HepG2 (cell line): Measurements from ENCODE around the gene TWF1. TPM values are rescaled to one million over a fixed set of nuclear protein-coding genes. Genes with fewer than 3 reads are reported as not detected.

Source experiments
- ATAC-seq: fragments of 200-7000 bp; cut with Tn5 transposase; 3 replicates; pipeline ENCODE4 v1.9.1; 2020; ENCODE audit warnings: mild to moderate bottlenecking, moderate library complexity
- BruUV-seq: library from RNA; stranded (reverse); fragments of 400-500 nt; replicated peaks from 2 replicates; lab custom pipeline; 2021; lab: Mats Ljungman, UMichigan
- CTCF ChIA-PET: fragments of 300-600 bp; formaldehyde crosslinking; extraction: SDS; loops from one replicate; lab custom pipeline; 2021; ENCODE audit warnings: low total read pairs, inconsistent platforms, low intra/inter-chr PET ratio; lab: Yijun Ruan, JAX
- POLR2A ChIA-PET: fragments of 350-600 bp; sonication (Branson Sonifier 250); formaldehyde crosslinking; loops from one replicate; lab custom pipeline; 2020; ENCODE audit warnings: antibody characterized with exemption, inconsistent platforms; lab: Yijun Ruan, JAX
- DNase-seq: peaks from one replicate; pipeline ENCODE4 v3.0.0-alpha.2; 2015; ENCODE audit warnings: low spot score
- FAIRE-seq: peaks from 3 replicates; lab custom pipeline; 2011; peaks lifted over from hg19 to GRCh38; lab: Jason Lieb, UNC
- H2AFZ ChIP-seq: one replicate; pipeline ENCODE4 v1.6.1; 2011; ENCODE audit warnings: low read length, inconsistent platforms
- H3K27ac ChIP-seq: fragments of 300-600 bp; 3 replicates; pipeline ENCODE4 v1.8.0; 2011; ENCODE audit warnings: mixed run types, mild to moderate bottlenecking, mixed read lengths, low read length, inconsistent platforms; ENCODE audit not compliant: insufficient read depth; ENCODE audit errors: extremely low read length
- H3K27me3 ChIP-seq, 2 experiments: fragments of 200-600 bp in 1 of 2; 2 replicates in 1 of 2; 3 replicates in 1 of 2; pipeline versions ENCODE4 v1.6.0 to v1.8.0; 2011; ENCODE audit warnings: low read length in 2 of 2, mild to moderate bottlenecking in 2 of 2, moderate library complexity in 2 of 2, inconsistent platforms in 1 of 2; ENCODE audit not compliant: insufficient read depth in 2 of 2, control insufficient read depth in 1 of 2
- H3K36me3 ChIP-seq, 2 experiments: fragments of 200-600 bp in 1 of 2; replicated peaks in 1 of 2; 2 replicates in 1 of 2; 3 replicates in 1 of 2; pipeline versions ENCODE4 v1.5.1 to v1.8.0; 2011; ENCODE audit warnings: low read length in 2 of 2, inconsistent platforms in 1 of 2; ENCODE audit not compliant: insufficient read depth in 2 of 2, control insufficient read depth in 1 of 2
- H3K4me1 ChIP-seq: 2 replicates; pipeline ENCODE4 v1.5.1; 2012; ENCODE audit warnings: low read length, inconsistent platforms; ENCODE audit not compliant: insufficient read depth
- H3K4me2 ChIP-seq: 2 replicates; pipeline ENCODE4 v1.6.0; 2011; ENCODE audit warnings: low read depth, low read length, inconsistent platforms
- H3K4me3 ChIP-seq, 3 experiments: fragments of 200-600 bp in 1 of 3; sonication (generic), shearing (Covaris generic) in 1 of 3; replicated peaks in 1 of 3; 2 replicates each; pipeline ENCODE4 v1.5.1; 2011 to 2016; ENCODE audit warnings: low read length in 3 of 3, inconsistent platforms in 2 of 3, low read depth in 2 of 3, mild to moderate bottlenecking in 2 of 3, control low read depth in 1 of 3, mixed read lengths in 1 of 3; ENCODE audit not compliant: insufficient read depth in 1 of 3
- H3K79me2 ChIP-seq: one replicate; pipeline ENCODE4 v1.6.1; 2011; ENCODE audit warnings: low read length, inconsistent platforms; ENCODE audit not compliant: insufficient read depth
- H3K9ac ChIP-seq: 2 replicates; pipeline ENCODE4 v1.6.0; 2011; ENCODE audit warnings: mild to moderate bottlenecking, low read depth, low read length, inconsistent platforms; ENCODE audit not compliant: insufficient read depth
- H3K9me3 ChIP-seq: 2 replicates; pipeline ENCODE4 v1.5.1; 2012; ENCODE audit warnings: mild to moderate bottlenecking, low read length
- H4K20me1 ChIP-seq: 2 replicates; pipeline ENCODE4 v1.6.0; 2011; ENCODE audit warnings: inconsistent platforms, mild to moderate bottlenecking, low read length, moderate library complexity; ENCODE audit not compliant: insufficient read depth
- ATF7 ChIP-seq, 2 experiments: fragments of 450-650 bp in 1 of 2; sonication (generic) in 1 of 2; formaldehyde crosslinking in 1 of 2; IDR thresholded peaks; 2 replicates each; pipeline versions ENCODE4 v1.4.0 to v1.6.1; 2016 to 2020; ENCODE audit warnings: antibody characterized with exemption in 1 of 2, mild to moderate bottlenecking in 1 of 2, missing genetic modification reagents in 1 of 2
- BCL3 ChIP-seq: sonication (generic); formaldehyde crosslinking; IDR thresholded peaks from 2 replicates; pipeline ENCODE4 v1.5.1; 2020; ENCODE audit warnings: mild to moderate bottlenecking, missing genetic modification reagents, moderate library complexity
- HOXA3 ChIP-seq: sonication (generic); formaldehyde crosslinking; IDR thresholded peaks from 2 replicates; pipeline ENCODE4 v1.5.0; 2020; ENCODE audit warnings: missing genetic modification reagents
- NCOR1 ChIP-seq: fragments of 200-600 bp; sonication (generic); IDR thresholded peaks from 2 replicates; pipeline ENCODE4 v1.7.0; 2017; ENCODE audit warnings: antibody characterized with exemption, low read length, borderline replicate concordance
- ONECUT2 ChIP-seq: sonication (generic); formaldehyde crosslinking; IDR thresholded peaks from 2 replicates; pipeline ENCODE4 v1.4.0; 2020; ENCODE audit warnings: missing genetic modification reagents
- PITX1 ChIP-seq: sonication (generic); formaldehyde crosslinking; IDR thresholded peaks from 2 replicates; pipeline ENCODE4 v1.5.1; 2020; ENCODE audit warnings: mild to moderate bottlenecking, missing genetic modification reagents
- SAP130 ChIP-seq: IDR thresholded peaks from 2 replicates; pipeline ENCODE4 v1.6.1; 2016; ENCODE audit warnings: low read depth
- SRSF9 ChIP-seq: fragments of 200-400 bp; formaldehyde crosslinking; IDR thresholded peaks from 2 replicates; pipeline ENCODE4 v1.6.1; 2018; ENCODE audit warnings: borderline replicate concordance, mild to moderate bottlenecking, low read depth, low read length; ENCODE audit not compliant: insufficient read depth, poor library complexity, severe bottlenecking
- ZBTB26 ChIP-seq: IDR thresholded peaks from 2 replicates; pipeline ENCODE4 v1.6.1; 2016; ENCODE audit warnings: missing compliant biosample characterization, missing genetic modification reagents, borderline replicate concordance
- ZFP91 ChIP-seq: sonication (generic); formaldehyde crosslinking; IDR thresholded peaks from 2 replicates; pipeline ENCODE4 v1.9.0; 2022; ENCODE audit warnings: missing genetic modification reagents, mild to moderate bottlenecking, borderline replicate concordance
- ZMYM4 ChIP-seq: sonication (generic); formaldehyde crosslinking; IDR thresholded peaks from 2 replicates; pipeline ENCODE4 v1.8.1; 2023; ENCODE audit warnings: mild to moderate bottlenecking, missing genetic modification reagents
- ZNF275 ChIP-seq: sonication (generic); formaldehyde crosslinking; IDR thresholded peaks from 2 replicates; pipeline ENCODE4 v1.8.0; 2022; ENCODE audit warnings: missing genetic modification reagents, mild to moderate bottlenecking, inconsistent platforms, borderline replicate concordance
- ZNF513 ChIP-seq: sonication (generic); formaldehyde crosslinking; conservative IDR thresholded peaks from 2 replicates; pipeline ENCODE4 v1.5.0; 2020; ENCODE audit warnings: missing genetic modification reagents
- ZNF878 ChIP-seq: sonication (generic); formaldehyde crosslinking; IDR thresholded peaks from 2 replicates; pipeline ENCODE4 v1.8.1; 2023; ENCODE audit warnings: mild to moderate bottlenecking, missing genetic modification reagents, moderate library complexity
- WGBS: methylation state at CpG from one replicate; pipeline ENCODE4 v1.1.6; 2017; ENCODE audit warnings: low lambda C conversion rate; 5-methylcytosine and 5-hydroxymethylcytosine counted together
- in situ Hi-C: cut with HindIII; loops from 2 replicates; pipeline ENCODE4 v1.10.0; 2017; ENCODE audit warnings: low pct_unique_long_range_greater_than_20kb; ENCODE audit not compliant: extremely low pct_ligation_motif_present
- intact Hi-C: fragments of 100-400 bp; cut with micrococcal nuclease; formaldehyde crosslinking; loops from one replicate; pipeline ENCODE4 v1.10.0; 2022; ENCODE audit not compliant: unreplicated experiment
- polyA plus RNA-seq, 8 experiments: library from polyadenylated mRNA; depleted of rRNA in 3 of 8; stranded (reverse) in 7 of 8; unstranded in 1 of 8; fragments of >200 nt; fragmentation: Illumina TruSeq in 4 of 8; extraction: Trizol in 4 of 8; gene quantifications; 2 replicates each; pipeline versions ENCODE4 v1.2.1 to v1.2.3, GENCODE V29; 2011 to 2016; ENCODE audit warnings: low read depth in 4 of 8, missing spikeins in 1 of 8, mixed read lengths in 1 of 8; ENCODE audit not compliant: insufficient read depth in 1 of 8
- total RNA-seq, 5 experiments: library from RNA; depleted of rRNA; stranded (reverse); fragments of >200 nt; fragmentation: Illumina TruSeq; extraction: Trizol; gene quantifications; 2 replicates each; pipeline ENCODE4 v1.2.3, GENCODE V29; 2016; ENCODE audit warnings: low read depth in 1 of 5

The TWF1 gene
- total and polyA plus RNA-seq, 2 of the 13 experiments (the other 11 are each of a cell fraction or from before 2014, with no cell fraction given) = 32.3 to 85.5 TPM

- H3K79me2 ChIP-seq = peaks cover 15% of the 10 kb centered on the region
- ATAC-seq = peak; percentile 93
- WGBS = 1% methylated on average over 21 of the region's 54 CpGs
- H3K27me3 ChIP-seq = no peaks in the 10 kb centered on the region; a peak in 1 of 5 replicates
- FAIRE-seq = peak; percentile 91
- peak within 1 kb of the TSS; percentile 93 for H3K9ac ChIP-seq
- H3K36me3 ChIP-seq = no peaks in the 10 kb centered on the region; a peak in 1 of 5 replicates
- ChIA-PET CTCF (no interaction called here), POLR2A (interaction anchor here (1.1 to 2.9 kb wide), 3 partner anchors 9 to 47 kb away, joined by 3 to 14 read pairs (median 5); partner anchors contain the start of gene TWF1)
- no peaks in the 10 kb centered on the region for H4K20me1 ChIP-seq
- H2AFZ ChIP-seq = peak within 1 kb of the TSS; percentile 87
- H3K4me3 ChIP-seq = peak within 1 kb of the TSS; percentile 70 to 93 (median 84)
- intact Hi-C loops (loop anchor here (2.0 to 10.0 kb wide), 4 partner anchors 48 to 236 kb away; partner anchors contain the start of genes TMEM117 and TWF1), in situ Hi-C loops (no loop called here)
- no peaks in the 10 kb centered on the region for H3K9me3 ChIP-seq
- DNase-seq = peak; percentile 97
- TSS peak; percentile 67 for BruUV-seq
- H3K4me1 ChIP-seq = peaks cover 62% of the 10 kb centered on the region
- peak within 1 kb of the TSS; percentile 96 for H3K4me2 ChIP-seq
- peak within 1 kb of the TSS; percentile 87 for H3K27ac ChIP-seq
- TF ChIP-seq ZNF275 (CRISPR knock-in tag) = no peak
- TF ChIP-seq NCOR1 = no peak
- TF ChIP-seq ONECUT2 = no peak
- 0 out of 2 replicates have a peak, but pooled peaks have one; percentile 42 for TF ChIP-seq ZNF878 (CRISPR knock-in tag)
- no peak for TF ChIP-seq BCL3
- TF ChIP-seq SRSF9 = no peak
- no peak for TF ChIP-seq ZBTB26
- peak; percentile 99 for TF ChIP-seq ZFP91 (CRISPR knock-in tag)
- TF ChIP-seq SAP130 (CRISPR knock-in tag) = peak; percentile 62
- TF ChIP-seq HOXA3 (CRISPR knock-in tag) = peak; percentile 20; the same call in 1 of the 2 replicates
- TF ChIP-seq PITX1 (CRISPR knock-in tag) = no peak
- 0 out of 2 replicates have a peak, but pooled peaks have one; percentile 8 for TF ChIP-seq ATF7 (IDR thresholded peaks at IDR 0.05)
- peak; percentile 37; the same call in 1 of the 2 replicates for TF ChIP-seq ATF7 (CRISPR knock-in tag; IDR thresholded peaks at IDR 0.05)
- no peak for TF ChIP-seq ZNF513 (CRISPR knock-in tag)
- peak; percentile 92 for TF ChIP-seq ZMYM4 (CRISPR knock-in tag)
Measured at GRCh38 chr12:43758728-43759563, 47.2 kb downstream of the TWF1 start, which contains the start of the genes IRAK4 and PUS7L. IRAK4 (plus strand) TSS chr12:43758951; CDS start chr12:43768112, 9,161 bp downstream. PUS7L (minus strand) TSS chr12:43758790; CDS start chr12:43755245, 3,545 bp downstream.
